ENCODE measurements around the gene ZNF320. TPM values are rescaled to one million over a fixed set of nuclear protein-coding genes. Genes with fewer than 3 reads are reported as not detected.

Gene ZNF320
- total RNA-seq, 2 experiments from 2014 or later = 7.2 to 7.4 TPM

DNA sequence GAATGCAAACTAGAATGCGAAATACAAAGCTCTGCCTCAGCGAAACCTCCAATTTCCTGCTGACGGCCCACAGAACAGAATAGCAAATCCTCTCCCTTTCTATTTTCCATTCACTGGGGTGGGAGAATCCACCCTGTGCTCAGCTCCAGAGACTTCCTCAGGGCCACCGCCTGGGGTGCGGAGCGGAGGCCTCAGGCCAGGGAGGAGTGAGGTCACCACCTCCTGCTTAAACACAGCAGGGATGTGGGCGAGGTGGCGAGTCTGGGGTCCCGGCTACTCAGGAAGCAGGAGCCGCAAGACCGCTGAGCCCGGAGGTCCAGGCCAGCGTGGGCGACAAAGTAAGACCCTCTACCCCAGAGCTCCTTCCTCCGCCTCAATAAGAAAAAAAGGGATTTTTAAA is 666 bp upstream of the ZNF320 start:
- Mint-ChIP-seq H3K27me3 (no peaks in the 10 kb centered on the region), H3K36me3 (ENCODE audit: low read depth) (peaks cover 40% of the 10 kb centered on the region), H3K9me3 (no peaks in the 10 kb centered on the region), H3K27ac (peak overlapping the region; percentile 87), H3K4me1 (ENCODE audit: low read depth) (peaks cover 29% of the 10 kb centered on the region), H3K4me3 (peak overlapping the region; percentile 93)
- ATAC-seq (ENCODE audit: poor library complexity) = no peak
- Histone ChIP-seq H3K27me3 (ENCODE audit: control insufficient read depth in 1 of 2, insufficient read depth in 2 of 2, low read length in 2 of 2) (no peaks in the 10 kb centered on the region), H3K4me3 (ENCODE audit: low read length) (peak overlapping the region; percentile 73), H3K9me3 (ENCODE audit: control insufficient read depth in 1 of 2, insufficient read depth in 1 of 2, low read length in 2 of 2) (peaks cover 0 to 38% of the 10 kb centered on the region in 2 experiments), H3K27ac (ENCODE audit: low read depth in 1 of 2, low read length in 2 of 2) (no peak overlapping the region), H3K4me1 (ENCODE audit: insufficient read depth, low read length) (peaks cover 16% of the 10 kb centered on the region), H3K36me3 (ENCODE audit: insufficient read depth, low read length) (no peaks in the 10 kb centered on the region)
- POLR2A ChIA-PET = interaction anchor here (0.8 to 1.9 kb wide), 3 partner anchors 23 to 1239 kb away, joined by 3 to 7 read pairs (median 4); partner anchors contain the start of genes CNOT3 and ZNF816
- DNase-seq = peak in 2 of 14 experiments; percentile 3 to 23
- CTCF ChIA-PET = no interaction called here
- TF ChIP-seq, protein P1, sequence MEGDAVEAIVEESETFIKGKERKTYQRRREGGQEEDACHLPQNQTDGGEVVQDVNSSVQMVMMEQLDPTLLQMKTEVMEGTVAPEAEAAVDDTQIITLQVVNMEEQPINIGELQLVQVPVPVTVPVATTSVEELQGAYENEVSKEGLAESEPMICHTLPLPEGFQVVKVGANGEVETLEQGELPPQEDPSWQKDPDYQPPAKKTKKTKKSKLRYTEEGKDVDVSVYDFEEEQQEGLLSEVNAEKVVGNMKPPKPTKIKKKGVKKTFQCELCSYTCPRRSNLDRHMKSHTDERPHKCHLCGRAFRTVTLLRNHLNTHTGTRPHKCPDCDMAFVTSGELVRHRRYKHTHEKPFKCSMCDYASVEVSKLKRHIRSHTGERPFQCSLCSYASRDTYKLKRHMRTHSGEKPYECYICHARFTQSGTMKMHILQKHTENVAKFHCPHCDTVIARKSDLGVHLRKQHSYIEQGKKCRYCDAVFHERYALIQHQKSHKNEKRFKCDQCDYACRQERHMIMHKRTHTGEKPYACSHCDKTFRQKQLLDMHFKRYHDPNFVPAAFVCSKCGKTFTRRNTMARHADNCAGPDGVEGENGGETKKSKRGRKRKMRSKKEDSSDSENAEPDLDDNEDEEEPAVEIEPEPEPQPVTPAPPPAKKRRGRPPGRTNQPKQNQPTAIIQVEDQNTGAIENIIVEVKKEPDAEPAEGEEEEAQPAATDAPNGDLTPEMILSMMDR (IDR thresholded peaks at IDR 0.05) = no peak
- intact Hi-C loops (cut with DNase I, micrococcal nuclease) = loop anchor here (5.0 to 10.0 kb wide), 4 partner anchors 36 to 991 kb away; partner anchors contain the start of genes ZNF649 (in 1 of the 2) and ZNF816 (in 1 of the 2)

DNA sequence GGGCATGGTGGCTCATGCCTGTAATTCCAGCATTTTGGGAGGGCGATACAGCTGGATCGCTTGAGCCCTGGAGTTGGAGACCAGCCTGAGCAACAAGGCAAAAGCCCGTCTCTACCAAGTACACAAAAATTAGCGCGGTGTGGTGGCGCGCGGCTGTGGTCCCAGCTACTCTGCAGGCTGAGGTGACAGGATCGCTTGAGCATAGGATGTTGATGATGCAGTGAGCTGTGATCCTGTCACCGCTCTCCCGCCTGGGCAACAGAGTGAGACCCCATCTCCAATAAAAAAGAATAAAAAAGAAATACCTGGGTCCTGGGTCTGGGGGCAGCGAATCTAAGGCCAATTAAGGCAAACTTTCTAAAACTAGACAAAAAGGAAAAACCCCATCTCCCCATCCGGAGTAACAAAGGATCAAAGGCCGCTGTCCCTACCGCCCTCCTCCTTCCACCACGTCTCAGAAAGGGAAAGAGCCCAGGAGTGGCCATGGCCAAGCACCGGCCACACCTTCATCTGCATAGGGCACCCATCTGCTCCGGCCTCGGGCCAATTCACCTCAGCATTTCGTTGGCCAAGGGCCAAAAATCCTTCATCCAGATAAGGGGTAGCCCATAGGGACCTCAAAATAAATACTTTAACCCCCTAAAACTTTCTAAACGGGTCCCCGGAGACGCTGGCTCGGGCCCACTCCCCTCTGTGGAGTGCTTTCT is 851 bp downstream of the ZNF320 start:
- ChIA-PET POLR2A (interaction anchor here (0.6 to 1.8 kb wide), 2 partner anchors 66 to 434 kb away, joined by 3 to 7 read pairs; partner anchors contain the start of gene ZNF816), CTCF (no interaction called here)
- H3K4me1 ChIP-seq (ENCODE audit: insufficient read depth, low read length) = peaks cover 16% of the 10 kb centered on the region
- Mint-ChIP-seq H3K36me3 (ENCODE audit: low read depth) (peaks cover 55% of the 10 kb centered on the region), H3K27me3 (no peaks in the 10 kb centered on the region), H3K27ac (peak overlapping the region; percentile 87), H3K9me3 (no peaks in the 10 kb centered on the region), H3K4me3 (peak overlapping the region; percentile 93), H3K4me1 (ENCODE audit: low read depth) (peaks cover 36% of the 10 kb centered on the region)
- DNase-seq (peak in 2 of 14 experiments; percentile 2 to 18), ATAC-seq (ENCODE audit: poor library complexity) (no peak)
- intact Hi-C loops (cut with DNase I, micrococcal nuclease) = loop anchor here (1.0 to 10.0 kb wide), 8 partner anchors 26 to 989 kb away; partner anchors contain the start of genes ZNF649 (in 1 of the 2), ZNF816 (in 1 of the 2) and ZNF888 (in 1 of the 2)
- H3K4me3 ChIP-seq (ENCODE audit: low read length) = peak overlapping the region; percentile 73
- H3K27me3 ChIP-seq (ENCODE audit: control insufficient read depth in 1 of 2, insufficient read depth in 2 of 2, low read length in 2 of 2) = no peaks in the 10 kb centered on the region
- peaks cover 2% of the 10 kb centered on the region for H3K36me3 ChIP-seq (ENCODE audit: insufficient read depth, low read length)
- H3K27ac ChIP-seq (ENCODE audit: low read depth in 1 of 2, low read length in 2 of 2) = peak overlapping the region; percentile 14 to 77
- H3K9me3 ChIP-seq (ENCODE audit: control insufficient read depth in 1 of 2, insufficient read depth in 1 of 2, low read length in 2 of 2) = peaks cover 0 to 39% of the 10 kb centered on the region in 2 experiments
- TF ChIP-seq, protein P1 (IDR thresholded peaks at IDR 0.05) = no peak

DNA sequence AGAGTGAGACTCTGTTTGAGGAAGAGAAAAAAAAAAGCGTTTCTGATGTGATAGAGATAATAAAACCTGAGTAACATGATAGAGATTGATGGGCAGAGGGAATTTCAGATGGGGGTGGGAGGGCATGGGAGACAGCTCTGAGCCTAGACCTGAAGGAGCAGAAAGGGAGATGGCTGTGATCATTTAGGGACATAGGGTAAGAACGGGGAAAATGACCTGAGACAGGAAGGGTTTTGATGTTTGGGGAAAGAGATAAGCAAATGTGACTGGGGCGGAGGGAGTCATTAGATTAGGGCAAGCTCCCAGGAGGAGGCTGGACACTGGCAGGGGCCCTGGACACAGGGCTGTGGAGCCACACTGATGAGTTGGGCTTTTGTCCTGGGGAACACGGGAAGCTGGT is 6.1 kb downstream of the ZNF320 start:
- DNase-seq (no peak), ATAC-seq (ENCODE audit: poor library complexity) (no peak)
- Histone ChIP-seq H3K4me3 (ENCODE audit: low read length) (no peak overlapping the region), H3K36me3 (ENCODE audit: insufficient read depth, low read length) (peaks cover 30% of the 10 kb centered on the region), H3K27ac (ENCODE audit: low read depth in 1 of 2, low read length in 2 of 2) (no peak overlapping the region), H3K4me1 (ENCODE audit: insufficient read depth, low read length) (peaks cover 1% of the 10 kb centered on the region), H3K27me3 (ENCODE audit: control insufficient read depth in 1 of 2, insufficient read depth in 2 of 2, low read length in 2 of 2) (no peaks in the 10 kb centered on the region), H3K9me3 (ENCODE audit: control insufficient read depth in 1 of 2, insufficient read depth in 1 of 2, low read length in 2 of 2) (peaks cover under 1 to 29% of the 10 kb centered on the region in 2 experiments)
- CTCF ChIA-PET = no interaction called here
- peaks cover 92% of the 10 kb centered on the region for H3K36me3 Mint-ChIP-seq (ENCODE audit: low read depth)
- no peaks in the 10 kb centered on the region for H3K27me3 Mint-ChIP-seq
- intact Hi-C loops (cut with DNase I, micrococcal nuclease) = loop anchor here in 1 of 2 experiments (10.0 kb wide), 1 partner anchor 73 kb away; the partner anchor contains the start of gene ZNF816
- TF ChIP-seq, protein P1 (IDR thresholded peaks at IDR 0.05) = no peak
- POLR2A ChIA-PET = no interaction called here
- no peak overlapping the region for H3K4me3 Mint-ChIP-seq
- peaks cover 12% of the 10 kb centered on the region for H3K4me1 Mint-ChIP-seq (ENCODE audit: low read depth)
- H3K27ac Mint-ChIP-seq = no peak overlapping the region
- H3K9me3 Mint-ChIP-seq = peaks cover 3% of the 10 kb centered on the region

Measured in CD4-positive, alpha-beta T cell (primary cell).